Coronary artery (tissue), 2 donors: ENCODE data around the gene TMEM204.

Source experiments
- DNase-seq: peaks from one replicate; pipeline ENCODE4 v3.0.0-alpha.2; 2017; ENCODE audit warnings: low spot score
- H3K27ac ChIP-seq, 2 donors: fragments of 200-600 bp; sonication (generic); one replicate each; pipeline ENCODE4 v1.5.1; 2016 to 2019
- H3K4me3 ChIP-seq: fragments of 200-600 bp; sonication (generic); 2 replicates; pipeline ENCODE4 v1.5.1; 2016; ENCODE audit warnings: mild to moderate bottlenecking, moderate library complexity
- CTCF ChIP-seq: fragments of 200-600 bp; sonication (generic); IDR thresholded peaks from one replicate; pipeline ENCODE4 v1.5.1; 2019; ENCODE audit warnings: antibody characterized with exemption

TMEM204 gene

GRCh38 chr16:1523581-1524245 is 9.8 kb upstream of the TMEM204 start:
- H3K27ac ChIP-seq: no peak overlapping the region
- no peak overlapping the region for H3K4me3 ChIP-seq
- no peak for DNase-seq
- TF ChIP-seq CTCF: no peak

GRCh38 chr16:1524366-1524765 is 9.1 kb upstream of the TMEM204 start:
- no peak overlapping the region for H3K27ac ChIP-seq
- no peak overlapping the region for H3K4me3 ChIP-seq
- no peak for DNase-seq
- no peak for TF ChIP-seq CTCF

- H3K27ac ChIP-seq: no peak overlapping the region
- no peak for DNase-seq
- no peak overlapping the region for H3K4me3 ChIP-seq
- TF ChIP-seq CTCF: no peak
Measured at GRCh38 chr16:1525871-1526607, 7.4 kb upstream of the TMEM204 start.

- TF ChIP-seq CTCF: no peak
- Histone ChIP-seq H3K4me3 (no peak overlapping the region), H3K27ac (no peak overlapping the region)
- DNase-seq: no peak
Measured at GRCh38 chr16:1526608-1527555, 6.6 kb upstream of the TMEM204 start.

- no peak for TF ChIP-seq CTCF
- Histone ChIP-seq H3K4me3 (no peak overlapping the region), H3K27ac (no peak overlapping the region)
- no peak for DNase-seq
Measured at GRCh38 chr16:1527836-1528811, 5.3 kb upstream of the TMEM204 start.

- H3K4me3 ChIP-seq: no peak overlapping the region
- DNase-seq: no peak
- TF ChIP-seq CTCF: no peak
- H3K27ac ChIP-seq: no peak overlapping the region
Measured at GRCh38 chr16:1528921-1529537, 4.4 kb upstream of the TMEM204 start.
